ENCODE results near the gene PLXNA2.

Gene PLXNA2

GRCh38 chr1:208010487-208011071, 233.6 kb downstream of the PLXNA2 start:
- DNase-seq (ENCODE audit: low spot score): no peak

- no peak for DNase-seq (ENCODE audit: low spot score)
Measured at GRCh38 chr1:208009706-208010444, 234.3 kb downstream of the PLXNA2 start.

GRCh38 chr1:208009303-208009702, 234.9 kb downstream of the PLXNA2 start:
- DNase-seq (ENCODE audit: low spot score): no peak

- no peak for DNase-seq (ENCODE audit: low spot score)
Measured at GRCh38 chr1:208008534-208008933, 235.7 kb downstream of the PLXNA2 start.

- no peak for DNase-seq (ENCODE audit: low spot score)
Measured at GRCh38 chr1:208007938-208008342, 236.2 kb downstream of the PLXNA2 start.

- no peak for DNase-seq (ENCODE audit: low spot score)
Measured at GRCh38 chr1:208007319-208007937, 236.8 kb downstream of the PLXNA2 start.

GRCh38 chr1:208006258-208006920, 237.8 kb downstream of the PLXNA2 start:
- no peak for DNase-seq (ENCODE audit: low spot score)

- no peak for DNase-seq (ENCODE audit: low spot score)
Measured at GRCh38 chr1:208004851-208005250, 239.3 kb downstream of the PLXNA2 start.

- DNase-seq (ENCODE audit: low spot score): no peak
Measured at GRCh38 chr1:208003241-208003640, 240.9 kb downstream of the PLXNA2 start.

GRCh38 chr1:208002672-208003071, 241.5 kb downstream of the PLXNA2 start:
- no peak for DNase-seq (ENCODE audit: low spot score)

GRCh38 chr1:208002078-208002477, 242.1 kb downstream of the PLXNA2 start:
- no peak for DNase-seq (ENCODE audit: low spot score)

GRCh38 chr1:208000504-208000903, 243.7 kb downstream of the PLXNA2 start:
- no peak for DNase-seq (ENCODE audit: low spot score)

GRCh38 chr1:207999972-208000371, 244.2 kb downstream of the PLXNA2 start:
- no peak for DNase-seq (ENCODE audit: low spot score)

GRCh38 chr1:207999274-207999915, 244.8 kb downstream of the PLXNA2 start:
- DNase-seq (ENCODE audit: low spot score): no peak

- no peak for DNase-seq (ENCODE audit: low spot score)
Measured at GRCh38 chr1:207998691-207999090, 245.5 kb downstream of the PLXNA2 start.

GRCh38 chr1:207997486-207998268, 246.5 kb downstream of the PLXNA2 start:
- DNase-seq (ENCODE audit: low spot score): peak; percentile 67

GRCh38 chr1:207996636-207997035, 247.5 kb downstream of the PLXNA2 start:
- DNase-seq (ENCODE audit: low spot score): no peak

- DNase-seq (ENCODE audit: low spot score): no peak
Measured at GRCh38 chr1:207995576-207995975, 248.6 kb downstream of the PLXNA2 start.

- peak; percentile 36 for DNase-seq (ENCODE audit: low spot score)
Measured at GRCh38 chr1:207993477-207994445, 250.4 kb downstream of the PLXNA2 start.

- DNase-seq (ENCODE audit: low spot score): no peak
Measured at GRCh38 chr1:207992677-207993236, 251.4 kb downstream of the PLXNA2 start.

Data from NAMALWA (cell line).